HCT116 (cell line): ENCODE measurements around the gene BSX.

Experiments
- CTCF ChIP-seq, 3 experiments: fragments of 200-600 bp in 1 of 3; sonication (generic) in 1 of 3; IDR thresholded peaks in 2 of 3; conservative IDR thresholded peaks in 1 of 3; 2 replicates each; pipeline ENCODE4 v1.5.1; 2012 to 2017; ENCODE audit warnings: low read depth in 2 of 3, low read length in 2 of 3, antibody characterized with exemption in 1 of 3, borderline replicate concordance in 1 of 3, control low read depth in 1 of 3, mild to moderate bottlenecking in 1 of 3, mixed read lengths in 1 of 3, mixed run types in 1 of 3, moderate library complexity in 1 of 3; ENCODE audit not compliant: insufficient read depth in 1 of 3
- EZH2phosphoT487 ChIP-seq: fragments of 200-600 bp; IDR thresholded peaks from 2 replicates; pipeline ENCODE4 v1.6.1; 2018; ENCODE audit warnings: antibody characterized with exemption, borderline replicate concordance
- FOSL1 ChIP-seq: IDR thresholded peaks from 2 replicates; pipeline ENCODE4 v1.6.1; 2012; ENCODE audit warnings: low read depth
- POLR2A ChIP-seq: IDR thresholded peaks from 2 replicates; pipeline ENCODE4 v1.7.0; 2011; ENCODE audit warnings: borderline replicate concordance; ENCODE audit not compliant: insufficient read depth, insufficient read length; ENCODE audit errors: extremely low read depth
- POLR2AphosphoS5 ChIP-seq: IDR thresholded peaks from 2 replicates; pipeline ENCODE4 v1.6.1; 2011; ENCODE audit warnings: mild to moderate bottlenecking, low read depth, low read length, moderate library complexity
- RAD21 ChIP-seq: IDR thresholded peaks from 2 replicates; pipeline ENCODE4 v1.6.1; 2012; ENCODE audit warnings: low read depth, mild to moderate bottlenecking
- SIN3A ChIP-seq: IDR thresholded peaks from 2 replicates; pipeline ENCODE4 v1.6.1; 2012; ENCODE audit warnings: low read depth
- ZFX ChIP-seq: fragments of 450-650 bp; IDR thresholded peaks from 2 replicates; pipeline ENCODE4 v1.6.1; 2017

DNA sequence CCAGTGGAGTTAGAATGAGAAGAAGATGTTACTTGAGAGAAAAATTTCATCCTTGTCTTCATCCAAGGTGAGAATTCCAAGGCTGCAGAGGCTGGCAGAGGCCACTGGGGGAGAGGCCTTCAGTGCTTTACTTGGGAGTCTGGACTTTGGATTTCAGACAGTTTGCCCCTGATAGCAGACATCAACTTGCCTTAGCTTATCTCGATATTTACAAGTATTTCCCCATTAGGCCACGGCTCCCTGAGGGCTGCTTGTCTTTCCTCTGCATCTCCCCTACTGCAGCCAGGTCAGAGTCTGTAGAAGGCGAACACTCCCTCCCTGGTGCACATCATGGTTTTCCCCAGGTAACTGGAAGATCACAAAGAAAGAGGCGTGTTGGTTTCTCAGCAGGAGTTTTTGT, 29.9 kb upstream of the BSX start:
- TF ChIP-seq CTCF (IDR thresholded peaks at IDR 0.05 in 2 of 3, conservative IDR thresholded peaks at IDR 0.05 in 1 of 3; ENCODE audit: borderline replicate concordance in 1 of 3, insufficient read depth in 1 of 3, low read depth in 2 of 3, low read length in 2 of 3) (no peak), SIN3A (no peak), POLR2A (no peak), POLR2AphosphoS5 (no peak), RAD21 (no peak), ZFX (no peak), EZH2phosphoT487 (no peak), FOSL1 (no peak)
